Activated CD8-positive, alpha-beta memory T cell treated with anti-CD3 and anti-CD28 coated beads, Interleukin-2, amount 50 U/mL, for 24 hours (primary cell): ENCODE results near the gene PCK2.

Source experiments
- DNase-seq: peaks from one replicate; pipeline ENCODE4 v3.0.0-alpha.2; 2020; ENCODE audit errors: extremely low read depth

Gene PCK2

GRCh38 chr14:24136684-24137528 lies 42.8 kb downstream of the PCK2 start:
- no peak for DNase-seq

- no peak for DNase-seq
These were observed 43.7 kb downstream of the PCK2 start for GRCh38 chr14:24137529-24138395.

- DNase-seq = no peak
These were observed 44.5 kb downstream of the PCK2 start for GRCh38 chr14:24138396-24139271.

- DNase-seq = no peak
These were observed 45.3 kb downstream of the PCK2 start for GRCh38 chr14:24139272-24139934.

GRCh38 chr14:24141097-24141880 lies 47.2 kb downstream of the PCK2 start, which contains the start of gene EMC9:
Gene EMC9, minus strand, starts transcription at chr14:24141591. Its CDS starts 287 bp downstream, at chr14:24141304.
- peak; percentile 99 for DNase-seq

- no peak for DNase-seq
These were observed 49.4 kb downstream of the PCK2 start for GRCh38 chr14:24143511-24143910.

- DNase-seq = no peak
These were observed 50.3 kb downstream of the PCK2 start for GRCh38 chr14:24144451-24144850.

GRCh38 chr14:24145219-24145618 lies 51.1 kb downstream of the PCK2 start:
- DNase-seq = no peak

- no peak for DNase-seq
These were observed 51.8 kb downstream of the PCK2 start for GRCh38 chr14:24145690-24146452.

GRCh38 chr14:24146453-24146977 lies 52.4 kb downstream of the PCK2 start, which contains the start of gene PSME2:
Gene PSME2, minus strand, starts transcription at chr14:24146610. Its CDS starts 29 bp downstream, at chr14:24146581.
- peak; percentile 78 for DNase-seq

GRCh38 chr14:24146978-24147760 lies 53.1 kb downstream of the PCK2 start, which contains the start of gene RNF31:
Gene RNF31, plus strand, starts transcription at chr14:24147498. Its CDS starts 201 bp downstream, at chr14:24147699.
- DNase-seq = peak; percentile 96

GRCh38 chr14:24147761-24148428 lies 53.8 kb downstream of the PCK2 start:
- no peak for DNase-seq

GRCh38 chr14:24149302-24149969 lies 55.3 kb downstream of the PCK2 start:
- no peak for DNase-seq

- no peak for DNase-seq
These were observed 56.0 kb downstream of the PCK2 start for GRCh38 chr14:24150061-24150460.

- DNase-seq = no peak
These were observed 56.5 kb downstream of the PCK2 start for GRCh38 chr14:24150567-24150966.

GRCh38 chr14:24150993-24151392 lies 56.9 kb downstream of the PCK2 start:
- DNase-seq = no peak
